Measurements from ENCODE around the gene SLC26A6. TPM values are rescaled to one million over a fixed set of nuclear protein-coding genes. Genes with fewer than 3 reads are reported as not detected.
A peak's percentile ranks its signal among the peaks of the same experiment; 100 is the strongest.

SLC26A6 gene
- total RNA-seq, 2 experiments from 2014 or later: 13.5 to 14.4 TPM

DNA sequence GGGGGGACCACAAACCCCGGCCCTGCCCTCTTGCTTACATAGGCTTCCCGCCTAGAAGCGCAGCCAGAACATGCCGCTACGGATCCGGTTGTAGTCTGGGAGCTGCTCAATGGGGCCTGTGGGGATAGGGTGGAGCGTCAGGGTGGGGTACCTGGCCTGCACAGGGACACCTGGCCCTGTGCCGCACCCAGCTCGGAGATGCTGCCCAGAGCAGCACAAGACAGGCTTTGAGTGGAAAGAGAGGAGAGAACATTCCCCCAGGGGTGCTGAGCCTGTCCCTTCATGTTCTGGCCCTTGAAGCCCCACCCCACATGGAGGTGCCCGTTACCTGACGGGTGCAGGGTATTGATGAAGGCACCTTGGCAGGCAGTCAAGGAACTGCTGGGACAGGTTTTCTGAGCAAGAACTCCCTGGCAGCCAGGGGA, 36.2 kb downstream of the SLC26A6 start:
- ChIA-PET POLR2A (no interaction called here), CTCF (no interaction called here)
- Histone ChIP-seq H3K27ac (ENCODE audit: low read depth in 1 of 2, low read length in 2 of 2) (no peak overlapping the region), H3K27me3 (ENCODE audit: control insufficient read depth in 1 of 2, insufficient read depth in 2 of 2, low read length in 2 of 2) (peaks cover 4 to 15% of the 10 kb centered on the region in 2 experiments), H3K36me3 (ENCODE audit: insufficient read depth, low read length) (peaks cover 58% of the 10 kb centered on the region), H3K4me3 (ENCODE audit: low read length) (no peak overlapping the region), H3K4me1 (ENCODE audit: insufficient read depth, low read length) (peaks cover 10% of the 10 kb centered on the region), H3K9me3 (ENCODE audit: control insufficient read depth in 1 of 2, insufficient read depth in 1 of 2, low read length in 2 of 2) (peaks cover 0 to 4% of the 10 kb centered on the region in 2 experiments)
- Mint-ChIP-seq H3K9me3 (no peaks in the 10 kb centered on the region), H3K4me3 (no peak overlapping the region), H3K27ac (no peak overlapping the region), H3K27me3 (peaks cover 18% of the 10 kb centered on the region), H3K4me1 (ENCODE audit: low read depth) (peaks cover 6% of the 10 kb centered on the region), H3K36me3 (ENCODE audit: low read depth) (peaks cover 67% of the 10 kb centered on the region)
- intact Hi-C loops (cut with DNase I, micrococcal nuclease): no loop called here
- ATAC-seq (ENCODE audit: poor library complexity) (no peak), DNase-seq (no peak)
- TF ChIP-seq, protein P1, sequence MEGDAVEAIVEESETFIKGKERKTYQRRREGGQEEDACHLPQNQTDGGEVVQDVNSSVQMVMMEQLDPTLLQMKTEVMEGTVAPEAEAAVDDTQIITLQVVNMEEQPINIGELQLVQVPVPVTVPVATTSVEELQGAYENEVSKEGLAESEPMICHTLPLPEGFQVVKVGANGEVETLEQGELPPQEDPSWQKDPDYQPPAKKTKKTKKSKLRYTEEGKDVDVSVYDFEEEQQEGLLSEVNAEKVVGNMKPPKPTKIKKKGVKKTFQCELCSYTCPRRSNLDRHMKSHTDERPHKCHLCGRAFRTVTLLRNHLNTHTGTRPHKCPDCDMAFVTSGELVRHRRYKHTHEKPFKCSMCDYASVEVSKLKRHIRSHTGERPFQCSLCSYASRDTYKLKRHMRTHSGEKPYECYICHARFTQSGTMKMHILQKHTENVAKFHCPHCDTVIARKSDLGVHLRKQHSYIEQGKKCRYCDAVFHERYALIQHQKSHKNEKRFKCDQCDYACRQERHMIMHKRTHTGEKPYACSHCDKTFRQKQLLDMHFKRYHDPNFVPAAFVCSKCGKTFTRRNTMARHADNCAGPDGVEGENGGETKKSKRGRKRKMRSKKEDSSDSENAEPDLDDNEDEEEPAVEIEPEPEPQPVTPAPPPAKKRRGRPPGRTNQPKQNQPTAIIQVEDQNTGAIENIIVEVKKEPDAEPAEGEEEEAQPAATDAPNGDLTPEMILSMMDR (IDR thresholded peaks at IDR 0.05): no peak

DNA sequence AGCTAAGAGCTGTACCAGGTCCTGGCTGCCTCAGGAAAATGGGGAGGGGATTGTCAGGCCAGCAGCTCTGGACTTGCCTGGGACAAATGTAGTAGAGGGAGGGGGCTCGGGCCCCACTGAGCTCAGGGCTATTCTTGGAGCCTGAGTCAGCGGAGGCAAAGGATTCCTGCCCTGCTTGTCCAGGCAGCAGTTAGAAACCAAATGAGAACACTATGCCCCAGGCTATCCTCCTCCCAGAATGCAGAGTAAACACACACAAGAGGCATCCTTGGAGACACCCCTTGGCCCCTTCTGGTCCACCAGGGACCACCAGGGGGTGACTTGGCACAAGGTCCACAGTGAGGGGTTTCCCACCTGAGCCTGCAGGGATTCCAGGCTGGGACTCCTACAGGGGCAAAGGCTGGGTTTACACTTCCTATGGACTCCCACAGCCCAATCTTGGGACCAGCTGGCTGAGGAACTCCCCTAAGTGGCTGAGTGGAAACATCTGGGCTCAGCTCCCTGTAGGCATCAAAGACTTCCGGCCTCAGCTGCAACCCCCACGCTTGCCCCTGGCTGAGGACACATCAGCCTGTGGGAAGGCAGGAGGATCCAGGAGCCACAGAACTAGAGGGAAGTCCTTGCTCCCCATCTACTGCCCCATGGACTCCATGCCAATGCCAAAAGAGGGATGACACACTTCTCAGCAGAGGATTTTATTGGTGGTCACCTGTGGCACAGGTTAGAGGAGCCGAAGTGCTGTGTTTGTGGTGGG, 36.8 kb downstream of the SLC26A6 start:
- H3K9me3 Mint-ChIP-seq: no peaks in the 10 kb centered on the region
- POLR2A ChIA-PET: no interaction called here
- H3K4me1 ChIP-seq (ENCODE audit: insufficient read depth, low read length): peaks cover 10% of the 10 kb centered on the region
- CTCF ChIA-PET: no interaction called here
- DNase-seq (no peak), ATAC-seq (ENCODE audit: poor library complexity) (no peak)
- H3K27ac Mint-ChIP-seq: no peak overlapping the region
- no peak overlapping the region for H3K4me3 Mint-ChIP-seq
- H3K27me3 Mint-ChIP-seq: peaks cover 23% of the 10 kb centered on the region
- H3K27me3 ChIP-seq (ENCODE audit: control insufficient read depth in 1 of 2, insufficient read depth in 2 of 2, low read length in 2 of 2): peaks cover 5 to 21% of the 10 kb centered on the region in 2 experiments
- H3K27ac ChIP-seq (ENCODE audit: low read depth in 1 of 2, low read length in 2 of 2): no peak overlapping the region
- peaks cover 0 to 4% of the 10 kb centered on the region in 2 experiments for H3K9me3 ChIP-seq (ENCODE audit: control insufficient read depth in 1 of 2, insufficient read depth in 1 of 2, low read length in 2 of 2)
- H3K4me3 ChIP-seq (ENCODE audit: low read length): no peak overlapping the region
- H3K36me3 ChIP-seq (ENCODE audit: insufficient read depth, low read length): peaks cover 52% of the 10 kb centered on the region
- peaks cover 6% of the 10 kb centered on the region for H3K4me1 Mint-ChIP-seq (ENCODE audit: low read depth)
- intact Hi-C loops (cut with DNase I, micrococcal nuclease): no loop called here
- TF ChIP-seq, protein P1 (IDR thresholded peaks at IDR 0.05): no peak
- H3K36me3 Mint-ChIP-seq (ENCODE audit: low read depth): peaks cover 61% of the 10 kb centered on the region

DNA sequence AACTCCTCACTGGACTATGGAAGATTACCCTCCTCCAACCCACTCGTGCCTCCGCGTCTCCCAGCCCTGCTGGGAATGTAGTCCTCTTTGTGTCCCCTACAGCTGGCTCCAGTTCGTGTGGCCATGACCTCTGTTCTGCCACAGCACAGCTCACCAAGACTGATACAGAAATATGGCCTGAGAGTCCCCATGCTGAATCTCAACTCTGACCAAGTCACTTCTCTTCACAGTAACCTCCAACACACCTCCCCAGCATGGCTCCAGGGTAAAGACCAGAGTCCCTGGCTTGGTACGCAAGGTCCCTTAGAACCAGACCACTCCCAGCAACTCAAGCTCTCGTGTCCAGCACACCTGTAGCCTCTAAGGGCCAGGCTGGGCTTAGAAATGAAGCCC, 37.9 kb downstream of the SLC26A6 start:
- H3K27ac ChIP-seq (ENCODE audit: low read depth in 1 of 2, low read length in 2 of 2): no peak overlapping the region
- Mint-ChIP-seq H3K4me1 (ENCODE audit: low read depth) (peaks cover 6% of the 10 kb centered on the region), H3K36me3 (ENCODE audit: low read depth) (peaks cover 53% of the 10 kb centered on the region), H3K27ac (no peak overlapping the region), H3K4me3 (no peak overlapping the region), H3K27me3 (peaks cover 31% of the 10 kb centered on the region), H3K9me3 (no peaks in the 10 kb centered on the region)
- intact Hi-C loops (cut with DNase I, micrococcal nuclease): no loop called here
- peaks cover 0 to 4% of the 10 kb centered on the region in 2 experiments for H3K9me3 ChIP-seq (ENCODE audit: control insufficient read depth in 1 of 2, insufficient read depth in 1 of 2, low read length in 2 of 2)
- peaks cover 7 to 31% of the 10 kb centered on the region in 2 experiments for H3K27me3 ChIP-seq (ENCODE audit: control insufficient read depth in 1 of 2, insufficient read depth in 2 of 2, low read length in 2 of 2)
- ATAC-seq (ENCODE audit: poor library complexity): peak; percentile 23
- ChIA-PET POLR2A (no interaction called here), CTCF (no interaction called here)
- TF ChIP-seq, protein P1 (IDR thresholded peaks at IDR 0.05): no peak
- peaks cover 8% of the 10 kb centered on the region for H3K4me1 ChIP-seq (ENCODE audit: insufficient read depth, low read length)
- H3K4me3 ChIP-seq (ENCODE audit: low read length): no peak overlapping the region
- peaks cover 42% of the 10 kb centered on the region for H3K36me3 ChIP-seq (ENCODE audit: insufficient read depth, low read length)
- no peak for DNase-seq

All from CD4-positive, alpha-beta T cell (primary cell).